HepG2 (cell line): Measurements from ENCODE around the gene KIF13A.

ENCODE experiments used
- MXD3 ChIP-seq: IDR thresholded peaks from 2 replicates; pipeline ENCODE4 v1.6.1; 2016; ENCODE audit warnings: mild to moderate bottlenecking, missing biosample characterization, missing genetic modification reagents
- SP1 ChIP-seq, 2 experiments: fragments of 450-650 bp in 1 of 2; sonication (generic) in 1 of 2; formaldehyde crosslinking in 1 of 2; IDR thresholded peaks; 2 replicates each; pipeline versions ENCODE4 v1.4.0 to v1.6.1; 2016 to 2020; ENCODE audit warnings: missing genetic modification reagents in 1 of 2
- SP2 ChIP-seq: sonication (generic); formaldehyde crosslinking; IDR thresholded peaks from 2 replicates; pipeline ENCODE4 v1.5.1; 2020; ENCODE audit warnings: mild to moderate bottlenecking, missing genetic modification reagents
- ZBTB33 ChIP-seq: sonication (generic); formaldehyde crosslinking; IDR thresholded peaks from 2 replicates; pipeline ENCODE4 v1.4.0; 2020; ENCODE audit warnings: missing genetic modification reagents
- ZNF703 ChIP-seq: sonication (generic); formaldehyde crosslinking; IDR thresholded peaks from 2 replicates; pipeline ENCODE4 v1.5.1; 2020; ENCODE audit warnings: missing genetic modification reagents, mild to moderate bottlenecking, moderate library complexity, borderline replicate concordance
- TF ChIP-seq, protein P1 (sequence below): sonication (generic); formaldehyde crosslinking; IDR thresholded peaks from 2 replicates; pipeline ENCODE4 v1.4.0; 2020; ENCODE audit warnings: missing genetic modification reagents

DNA sequence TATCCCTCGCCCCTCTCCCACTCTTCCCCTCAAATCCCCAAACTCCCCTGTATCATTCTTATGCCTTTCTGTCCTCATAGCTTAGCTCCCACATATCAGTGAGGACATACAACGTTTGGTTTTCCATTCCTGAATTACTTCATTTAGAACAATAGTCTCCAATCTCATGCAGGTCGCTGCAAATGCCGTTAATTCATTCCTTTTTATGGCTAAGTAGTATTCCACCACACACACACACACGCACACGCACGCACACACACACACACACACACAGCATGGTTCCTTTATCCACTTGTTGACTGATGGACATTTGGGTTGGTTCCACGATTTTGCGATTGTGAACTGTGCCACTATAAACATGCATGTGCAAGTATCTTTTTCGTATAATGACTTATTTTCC is 112.7 kb downstream of the KIF13A start:
- TF ChIP-seq ZBTB33: no peak
- no peak for TF ChIP-seq ZNF703 (CRISPR knock-in tag)
- TF ChIP-seq MXD3: no peak
- TF ChIP-seq SP2 (CRISPR knock-in tag): no peak
- no peak for TF ChIP-seq SP1 (IDR thresholded peaks at IDR 0.05)
- no peak for TF ChIP-seq SP1 (CRISPR knock-in tag; IDR thresholded peaks at IDR 0.05)
- TF ChIP-seq, protein P1, sequence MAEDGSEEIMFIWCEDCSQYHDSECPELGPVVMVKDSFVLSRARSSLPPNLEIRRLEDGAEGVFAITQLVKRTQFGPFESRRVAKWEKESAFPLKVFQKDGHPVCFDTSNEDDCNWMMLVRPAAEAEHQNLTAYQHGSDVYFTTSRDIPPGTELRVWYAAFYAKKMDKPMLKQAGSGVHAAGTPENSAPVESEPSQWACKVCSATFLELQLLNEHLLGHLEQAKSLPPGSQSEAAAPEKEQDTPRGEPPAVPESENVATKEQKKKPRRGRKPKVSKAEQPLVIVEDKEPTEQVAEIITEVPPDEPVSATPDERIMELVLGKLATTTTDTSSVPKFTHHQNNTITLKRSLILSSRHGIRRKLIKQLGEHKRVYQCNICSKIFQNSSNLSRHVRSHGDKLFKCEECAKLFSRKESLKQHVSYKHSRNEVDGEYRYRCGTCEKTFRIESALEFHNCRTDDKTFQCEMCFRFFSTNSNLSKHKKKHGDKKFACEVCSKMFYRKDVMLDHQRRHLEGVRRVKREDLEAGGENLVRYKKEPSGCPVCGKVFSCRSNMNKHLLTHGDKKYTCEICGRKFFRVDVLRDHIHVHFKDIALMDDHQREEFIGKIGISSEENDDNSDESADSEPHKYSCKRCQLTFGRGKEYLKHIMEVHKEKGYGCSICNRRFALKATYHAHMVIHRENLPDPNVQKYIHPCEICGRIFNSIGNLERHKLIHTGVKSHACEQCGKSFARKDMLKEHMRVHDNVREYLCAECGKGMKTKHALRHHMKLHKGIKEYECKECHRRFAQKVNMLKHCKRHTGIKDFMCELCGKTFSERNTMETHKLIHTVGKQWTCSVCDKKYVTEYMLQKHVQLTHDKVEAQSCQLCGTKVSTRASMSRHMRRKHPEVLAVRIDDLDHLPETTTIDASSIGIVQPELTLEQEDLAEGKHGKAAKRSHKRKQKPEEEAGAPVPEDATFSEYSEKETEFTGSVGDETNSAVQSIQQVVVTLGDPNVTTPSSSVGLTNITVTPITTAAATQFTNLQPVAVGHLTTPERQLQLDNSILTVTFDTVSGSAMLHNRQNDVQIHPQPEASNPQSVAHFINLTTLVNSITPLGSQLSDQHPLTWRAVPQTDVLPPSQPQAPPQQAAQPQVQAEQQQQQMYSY (CRISPR knock-in tag): no peak
